ENCODE data around the gene LINGO1.

The LINGO1 gene

GRCh38 chr15:77574521-77575202, 58.0 kb downstream of the LINGO1 start:
- Histone ChIP-seq H3K27ac (no peak overlapping the region), H3K4me3 (ENCODE audit: low read depth, low read length) (no peak overlapping the region), H3K27me3 (replicated peaks) (no peaks in the 10 kb centered on the region), H3K36me3 (replicated peaks) (no peaks in the 10 kb centered on the region)
- no peak for DNase-seq
- in situ Hi-C loops (cut with HindIII; ENCODE audit: low pct_ligation_motif_present, low sequenced_read_pairs), result no loop called here
- no peak for TF ChIP-seq CTCF (IDR thresholded peaks at IDR 0.05; ENCODE audit: low read depth, low read length, missing control alignments)

GRCh38 chr15:77573802-77574201, 58.9 kb downstream of the LINGO1 start:
- no peak overlapping the region for H3K27ac ChIP-seq
- no peak overlapping the region for H3K4me3 ChIP-seq (ENCODE audit: low read depth, low read length)
- H3K36me3 ChIP-seq (replicated peaks), result no peaks in the 10 kb centered on the region
- in situ Hi-C loops (cut with HindIII; ENCODE audit: low pct_ligation_motif_present, low sequenced_read_pairs), result no loop called here
- H3K27me3 ChIP-seq (replicated peaks), result no peaks in the 10 kb centered on the region
- TF ChIP-seq CTCF (IDR thresholded peaks at IDR 0.05; ENCODE audit: low read depth, low read length, missing control alignments), result no peak
- no peak for DNase-seq

GRCh38 chr15:77572186-77572585, 60.5 kb downstream of the LINGO1 start:
- Histone ChIP-seq H3K4me3 (ENCODE audit: low read depth, low read length) (no peak overlapping the region), H3K27me3 (replicated peaks) (no peaks in the 10 kb centered on the region), H3K27ac (no peak overlapping the region), H3K36me3 (replicated peaks) (no peaks in the 10 kb centered on the region)
- no peak for DNase-seq
- in situ Hi-C loops (cut with HindIII; ENCODE audit: low pct_ligation_motif_present, low sequenced_read_pairs), result no loop called here
- no peak for TF ChIP-seq CTCF (IDR thresholded peaks at IDR 0.05; ENCODE audit: low read depth, low read length, missing control alignments)

- DNase-seq, result no peak
- no peaks in the 10 kb centered on the region for H3K36me3 ChIP-seq (replicated peaks)
Observed at GRCh38 chr15:77571741-77572140, 61.0 kb downstream of the LINGO1 start.

GRCh38 chr15:77571181-77571580, 61.5 kb downstream of the LINGO1 start:
- no peak for TF ChIP-seq CTCF (IDR thresholded peaks at IDR 0.05; ENCODE audit: low read depth, low read length, missing control alignments)
- Histone ChIP-seq H3K27ac (no peak overlapping the region), H3K27me3 (replicated peaks) (no peaks in the 10 kb centered on the region), H3K36me3 (replicated peaks) (no peaks in the 10 kb centered on the region), H3K4me3 (ENCODE audit: low read depth, low read length) (no peak overlapping the region)
- in situ Hi-C loops (cut with HindIII; ENCODE audit: low pct_ligation_motif_present, low sequenced_read_pairs), result no loop called here
- DNase-seq, result no peak

More at GRCh38 chr15:77571741-77572140, 61.0 kb downstream of the LINGO1 start:
- no peak overlapping the region for H3K27ac ChIP-seq
- TF ChIP-seq CTCF (IDR thresholded peaks at IDR 0.05; ENCODE audit: low read depth, low read length, missing control alignments), result no peak
- H3K27me3 ChIP-seq (replicated peaks), result no peaks in the 10 kb centered on the region
- in situ Hi-C loops (cut with HindIII; ENCODE audit: low pct_ligation_motif_present, low sequenced_read_pairs), result no loop called here
- no peak overlapping the region for H3K4me3 ChIP-seq (ENCODE audit: low read depth, low read length)

- Histone ChIP-seq H3K27me3 (replicated peaks) (no peaks in the 10 kb centered on the region), H3K36me3 (replicated peaks) (no peaks in the 10 kb centered on the region), H3K4me3 (ENCODE audit: low read depth, low read length) (no peak overlapping the region), H3K27ac (no peak overlapping the region)
- no peak for DNase-seq
- in situ Hi-C loops (cut with HindIII; ENCODE audit: low pct_ligation_motif_present, low sequenced_read_pairs), result no loop called here
- TF ChIP-seq CTCF (IDR thresholded peaks at IDR 0.05; ENCODE audit: low read depth, low read length, missing control alignments), result no peak
Observed at GRCh38 chr15:77569729-77570125, 63.0 kb downstream of the LINGO1 start.

Measured in brain microvascular endothelial cell (primary cell).